Kidney (tissue), 14 donors: Measurements from ENCODE around the gene ZFR2. TPM values are rescaled to one million over a fixed set of nuclear protein-coding genes. Genes with fewer than 3 reads are reported as not detected.

ENCODE experiments used
- DNase-seq, 5 donors: peaks; one replicate each; pipeline ENCODE4 v3.0.0-alpha.2; 2013 to 2020
- FAIRE-seq: peaks from 2 replicates; lab custom pipeline; 2012; peaks lifted over from hg19 to GRCh38; lab: Jason Lieb, UNC
- H3K27ac ChIP-seq, 2 donors: one replicate each; pipeline ENCODE4 v1.7.0; 2013; ENCODE audit warnings: low read depth in 2 of 2, low read length in 2 of 2, inconsistent platforms in 1 of 2
- H3K27me3 ChIP-seq: one replicate; pipeline ENCODE4 v1.7.1; 2013; ENCODE audit warnings: low read length, inconsistent platforms; ENCODE audit not compliant: control insufficient read depth, insufficient read depth
- H3K36me3 ChIP-seq, 3 donors: one replicate each; pipeline versions ENCODE4 v1.7.0 to v1.7.1; 2013; ENCODE audit warnings: low read length in 3 of 3, control low read depth in 1 of 3, inconsistent platforms in 1 of 3; ENCODE audit not compliant: insufficient read depth in 3 of 3, control insufficient read depth in 2 of 3
- H3K4me1 ChIP-seq, 3 donors: one replicate each; pipeline versions ENCODE4 v1.7.0 to v1.7.1; 2013; ENCODE audit warnings: low read length in 3 of 3, inconsistent platforms in 1 of 3, low read depth in 1 of 3; ENCODE audit not compliant: control insufficient read depth in 2 of 3, insufficient read depth in 2 of 3
- H3K4me3 ChIP-seq, 3 donors: one replicate each; pipeline versions ENCODE4 v1.7.0 to v1.8.1; 2013; ENCODE audit warnings: low read length in 3 of 3, control low read depth in 1 of 3, inconsistent platforms in 1 of 3
- H3K9ac ChIP-seq, 3 donors: one replicate each; pipeline versions ENCODE4 v1.7.0 to v1.7.1; 2013; ENCODE audit warnings: low read length in 3 of 3, control low read depth in 1 of 3, inconsistent platforms in 1 of 3
- H3K9me3 ChIP-seq, 3 donors: one replicate each; pipeline versions ENCODE4 v1.7.0 to v1.7.1; 2013; ENCODE audit warnings: low read length in 3 of 3, control low read depth in 1 of 3, inconsistent platforms in 1 of 3; ENCODE audit not compliant: control insufficient read depth in 2 of 3, insufficient read depth in 1 of 3
- CTCF ChIP-seq: IDR thresholded peaks from 3 replicates; pipeline ENCODE4 v1.5.1; 2012; ENCODE audit warnings: mild to moderate bottlenecking, moderate library complexity, borderline replicate concordance; ENCODE audit not compliant: insufficient read depth; ENCODE audit errors: extremely low read depth
- intact Hi-C: fragments of 100-400 bp; cut with DNase I; formaldehyde crosslinking; loops from one replicate; pipeline ENCODE4 v1.11.1; 2022
- polyA plus RNA-seq: library from polyadenylated mRNA; stranded (reverse); fragments of 350-450 nt; fragmentation: Illumina TruSeq; extraction: RNeasy Lipid Tissue Mini Kit (QIAGEN cat#74804); gene quantifications from one replicate; pipeline ENCODE4 v1.2.3, GENCODE V29; 2014; ENCODE audit warnings: low read depth, low replicate concordance; ENCODE audit not compliant: insufficient read depth
- total RNA-seq: library from RNA; stranded (reverse); fragmentation: NEBNext Ultra II Directional; extraction: Animal tissue kit (Norgen Biotek cat#: 25700); gene quantifications from one replicate; pipeline ENCODE4 v1.2.1, GENCODE V29; 2021
- donor health status: control.
- donor health status: control.
- donor health status: control.
- donor health status: control.
- donor health status: control.
- donor health status: DM: yes; HTN: yes; CAD: no.
- donor health status: Normal renal cell carcinoma (clear cell type).

Gene ZFR2
- total and polyA plus RNA-seq, 2 donors from 2014 or later = 0.22 TPM; not detected in 1

GRCh38 chr19:3770136-3770999, 98.5 kb downstream of the ZFR2 start:
- DNase-seq (peak in 1 of 5 donors; percentile 72), FAIRE-seq (no peak)
- H3K27ac ChIP-seq = no peak overlapping the region
- no peak overlapping the region for H3K9ac ChIP-seq
- intact Hi-C loops = no loop called here
- H3K9me3 ChIP-seq = no peaks in the 10 kb centered on the region
- H3K4me3 ChIP-seq = no peak overlapping the region
- peaks cover 0 to 6% (median 2%) of the 10 kb centered on the region in 3 donors for H3K36me3 ChIP-seq
- no peaks in the 10 kb centered on the region for H3K4me1 ChIP-seq
- H3K27me3 ChIP-seq = no peaks in the 10 kb centered on the region
- TF ChIP-seq CTCF = no peak

GRCh38 chr19:3769494-3769893, 99.3 kb downstream of the ZFR2 start:
- no peaks in the 10 kb centered on the region for H3K9me3 ChIP-seq
- DNase-seq = peak in 1 of 5 donors; percentile 71
- H3K27ac ChIP-seq = no peak overlapping the region
- intact Hi-C loops = no loop called here
- peaks cover 0 to 9% (median 2%) of the 10 kb centered on the region in 3 donors for H3K36me3 ChIP-seq
- no peak for TF ChIP-seq CTCF
- no peaks in the 10 kb centered on the region for H3K27me3 ChIP-seq
- H3K9ac ChIP-seq = no peak overlapping the region
- no peak overlapping the region for H3K4me3 ChIP-seq
- H3K4me1 ChIP-seq = no peaks in the 10 kb centered on the region
- FAIRE-seq = no peak

- Histone ChIP-seq H3K36me3 (peaks cover 0 to 9% (median 2%) of the 10 kb centered on the region in 3 donors), H3K9ac (no peak overlapping the region), H3K27me3 (no peaks in the 10 kb centered on the region), H3K27ac (no peak overlapping the region), H3K4me3 (no peak overlapping the region), H3K9me3 (no peaks in the 10 kb centered on the region), H3K4me1 (no peaks in the 10 kb centered on the region)
- intact Hi-C loops = no loop called here
- TF ChIP-seq CTCF = no peak
- peak in 1 of 5 donors; percentile 66 for DNase-seq
- no peak for FAIRE-seq
These were observed 100.1 kb downstream of the ZFR2 start for GRCh38 chr19:3768748-3769099.
